Natural killer cell (primary cell): ENCODE data around the gene PPP2R2C. TPM values are rescaled to one million over a fixed set of nuclear protein-coding genes. Genes with fewer than 3 reads are reported as not detected.

Experiments used
- ATAC-seq, 3 donors: fragments of 150-1000 bp in 2 of 3; fragments of 200-7000 bp in 1 of 3; cut with Tn5 transposase; 1 replicate in 1 of 3; 2 replicates in 2 of 3; pipeline ENCODE4 v1.10.0; 2021; ENCODE audit warnings: mild to moderate bottlenecking in 2 of 3, moderate library complexity in 2 of 3
- DNase-seq, 2 donors: peaks; one replicate each; pipeline versions ENCODE4 v3.0.0 to v3.0.0-alpha.2; 2013 to 2021; ENCODE audit warnings: mixed read lengths in 1 of 2
- H3K27ac ChIP-seq: one replicate; pipeline ENCODE4 v1.5.1; 2013; ENCODE audit warnings: mild to moderate bottlenecking, low read length
- H3K27me3 ChIP-seq: one replicate; pipeline ENCODE4 v1.6.1; 2013; ENCODE audit warnings: low read length; ENCODE audit not compliant: control insufficient read depth, insufficient read depth
- H3K36me3 ChIP-seq: one replicate; pipeline ENCODE4 v1.6.1; 2013; ENCODE audit warnings: low read length; ENCODE audit not compliant: control insufficient read depth, insufficient read depth
- H3K4me1 ChIP-seq: one replicate; pipeline ENCODE4 v1.6.1; 2013; ENCODE audit warnings: low read length; ENCODE audit not compliant: control insufficient read depth, insufficient read depth
- H3K4me3 ChIP-seq: one replicate; pipeline ENCODE4 v1.5.1; 2013; ENCODE audit warnings: low read length
- H3K9me3 ChIP-seq: one replicate; pipeline ENCODE4 v1.6.1; 2013; ENCODE audit warnings: low read length; ENCODE audit not compliant: control insufficient read depth, insufficient read depth
- H3K27ac Mint-ChIP-seq, 2 donors: one replicate each; pipeline ENCODE4 v1.8.0; 2022; ENCODE audit warnings: mild to moderate bottlenecking in 2 of 2, mixed read lengths in 2 of 2, moderate library complexity in 1 of 2
- H3K27me3 Mint-ChIP-seq, 2 donors: one replicate each; pipeline ENCODE4 v1.8.0; 2022; ENCODE audit warnings: low read depth in 2 of 2, mixed read lengths in 2 of 2
- H3K36me3 Mint-ChIP-seq: one replicate; pipeline ENCODE4 v1.8.0; 2022; ENCODE audit warnings: mixed read lengths
- H3K4me1 Mint-ChIP-seq, 2 donors: one replicate each; pipeline ENCODE4 v1.8.0; 2022; ENCODE audit warnings: mixed read lengths in 2 of 2
- H3K4me3 Mint-ChIP-seq: one replicate; pipeline ENCODE4 v1.8.0; 2022; ENCODE audit warnings: mild to moderate bottlenecking, moderate library complexity, mixed read lengths
- H3K9me3 Mint-ChIP-seq, 2 donors: one replicate each; pipeline ENCODE4 v1.8.0; 2022; ENCODE audit warnings: mixed read lengths in 2 of 2
- CTCF ChIP-seq: fragments of 200-600 bp; IDR thresholded peaks from one replicate; pipeline ENCODE4 v1.8.0; 2022; ENCODE audit warnings: antibody characterized with exemption
- WGBS: methylation state at CpG from one replicate; pipeline ENCODE4 v1.1.7; 2013; ENCODE audit warnings: missing lambda C conversion rate; ENCODE audit not compliant: insufficient coverage; 5-methylcytosine and 5-hydroxymethylcytosine counted together
- intact Hi-C: fragments of 100-400 bp; cut with micrococcal nuclease; formaldehyde crosslinking; loops from one replicate; pipeline ENCODE4 v1.14.2; 2022
- total RNA-seq, 4 donors: library from RNA; stranded (reverse); fragments of 120-200 nt in 1 of 4; gene quantifications; one replicate each; pipeline versions ENCODE4 v1.2.3 to v1.2.4, GENCODE V29; 2013 to 2022

Gene PPP2R2C
- total RNA-seq, 3 donors from 2014 or later (not counting 1 experiment from before 2014, with no cell fraction given) = not detected

- intact Hi-C loops = no loop called here
Measured at GRCh38 chr4:6498511-6499237, 26.3 kb upstream of the PPP2R2C start.

GRCh38 chr4:6497796-6498195 lies 25.4 kb upstream of the PPP2R2C start:
- ATAC-seq = no peak
- no peak overlapping the region for H3K27ac Mint-ChIP-seq
- intact Hi-C loops = no loop called here
- H3K4me3 Mint-ChIP-seq = no peak overlapping the region
- Histone ChIP-seq H3K9me3 (no peaks in the 10 kb centered on the region), H3K27me3 (no peaks in the 10 kb centered on the region), H3K4me3 (no peak overlapping the region), H3K36me3 (no peaks in the 10 kb centered on the region), H3K27ac (no peak overlapping the region), H3K4me1 (no peaks in the 10 kb centered on the region)
- H3K36me3 Mint-ChIP-seq = no peaks in the 10 kb centered on the region
- no peak for DNase-seq
- TF ChIP-seq CTCF = no peak
- H3K4me1 Mint-ChIP-seq = no peaks in the 10 kb centered on the region
- H3K9me3 Mint-ChIP-seq = no peaks in the 10 kb centered on the region
- WGBS = 80% methylated on average over 8 of the region's 8 CpGs
- peaks cover 17 to 30% of the 10 kb centered on the region in 2 donors for H3K27me3 Mint-ChIP-seq

More at GRCh38 chr4:6498511-6499237, 26.3 kb upstream of the PPP2R2C start:
- Mint-ChIP-seq H3K4me1 (no peaks in the 10 kb centered on the region), H3K4me3 (no peak overlapping the region), H3K9me3 (peaks cover 0 to 2% of the 10 kb centered on the region in 2 donors), H3K27me3 (peaks cover 19 to 30% of the 10 kb centered on the region in 2 donors), H3K36me3 (peaks cover 4% of the 10 kb centered on the region), H3K27ac (no peak overlapping the region)
- Histone ChIP-seq H3K27ac (no peak overlapping the region), H3K36me3 (no peaks in the 10 kb centered on the region), H3K4me3 (no peak overlapping the region), H3K27me3 (no peaks in the 10 kb centered on the region), H3K4me1 (no peaks in the 10 kb centered on the region), H3K9me3 (no peaks in the 10 kb centered on the region)
- DNase-seq (no peak), ATAC-seq (no peak)
- TF ChIP-seq CTCF = no peak
- 78% methylated on average over 11 of the region's 11 CpGs for WGBS

- no peak overlapping the region for H3K27ac Mint-ChIP-seq
- intact Hi-C loops = no loop called here
- Histone ChIP-seq H3K4me3 (no peak overlapping the region), H3K27ac (no peak overlapping the region), H3K9me3 (no peaks in the 10 kb centered on the region), H3K36me3 (no peaks in the 10 kb centered on the region), H3K4me1 (no peaks in the 10 kb centered on the region), H3K27me3 (no peaks in the 10 kb centered on the region)
- no peak for TF ChIP-seq CTCF
- no peaks in the 10 kb centered on the region for H3K36me3 Mint-ChIP-seq
- DNase-seq = no peak
- H3K9me3 Mint-ChIP-seq = no peaks in the 10 kb centered on the region
- peaks cover 14 to 22% of the 10 kb centered on the region in 2 donors for H3K27me3 Mint-ChIP-seq
- no peaks in the 10 kb centered on the region for H3K4me1 Mint-ChIP-seq
- 97% methylated on average over 5 of the region's 5 CpGs for WGBS
- H3K4me3 Mint-ChIP-seq = no peak overlapping the region
- no peak for ATAC-seq
Measured at GRCh38 chr4:6495736-6496135, 23.3 kb upstream of the PPP2R2C start.

- Histone ChIP-seq H3K9me3 (no peaks in the 10 kb centered on the region), H3K27ac (no peak overlapping the region), H3K4me1 (no peaks in the 10 kb centered on the region), H3K4me3 (no peak overlapping the region), H3K27me3 (no peaks in the 10 kb centered on the region), H3K36me3 (no peaks in the 10 kb centered on the region)
- intact Hi-C loops = no loop called here
- H3K27me3 Mint-ChIP-seq = peaks cover 14 to 27% of the 10 kb centered on the region in 2 donors
- ATAC-seq = no peak
- DNase-seq = no peak
- 89% methylated on average over 7 of the region's 7 CpGs for WGBS
- TF ChIP-seq CTCF = no peak
- H3K9me3 Mint-ChIP-seq = no peaks in the 10 kb centered on the region
- H3K27ac Mint-ChIP-seq = no peak overlapping the region
- no peak overlapping the region for H3K4me3 Mint-ChIP-seq
- no peaks in the 10 kb centered on the region for H3K4me1 Mint-ChIP-seq
- no peaks in the 10 kb centered on the region for H3K36me3 Mint-ChIP-seq
Measured at GRCh38 chr4:6495296-6495590, 22.8 kb upstream of the PPP2R2C start.
